A549 (cell line): ENCODE measurements around the gene POLD2. TPM values are rescaled to one million over a fixed set of nuclear protein-coding genes. Genes with fewer than 3 reads are reported as not detected.

Experiments used
- ATAC-seq, 2 experiments: fragments of 200-7000 bp in 1 of 2; fragments of >200 bp in 1 of 2; cut with Nextera tagmentation in 1 of 2; cut with Tn5 transposase in 1 of 2; 3 replicates each; pipeline versions ENCODE4 v1.8.0 to v1.9.1; 2018 to 2020; ENCODE audit warnings: mild to moderate bottlenecking in 1 of 2, moderate library complexity in 1 of 2
- CTCF ChIA-PET: fragments of 300-600 bp; sonication (Branson Sonifier 250); formaldehyde crosslinking; extraction: SDS; loops from one replicate; lab custom pipeline; 2021; ENCODE audit warnings: antibody characterized with exemption, inconsistent platforms; lab: Yijun Ruan, JAX
- POLR2A ChIA-PET: fragments of 350-600 bp; formaldehyde crosslinking; extraction: SDS; loops from one replicate; lab custom pipeline; 2021; ENCODE audit warnings: antibody characterized with exemption, inconsistent platforms; lab: Yijun Ruan, JAX
- DNase-seq, 2 experiments: peaks; one replicate each; pipeline versions ENCODE4 v3.0.0 to v3.0.0-alpha.2; 2011 to 2016; ENCODE audit warnings: low read depth in 1 of 2, low spot score in 1 of 2
- FAIRE-seq: peaks from 2 replicates; lab custom pipeline; 2011; peaks lifted over from hg19 to GRCh38; lab: Jason Lieb, UNC
- H3K27ac ChIP-seq, 2 experiments: fragments of >200 bp; sonication (Bioruptor Twin); formaldehyde crosslinking; 3 replicates each; pipeline ENCODE4 v1.5.1; 2016 to 2017
- H3K4me1 ChIP-seq: fragments of >200 bp; sonication (Bioruptor Twin); formaldehyde crosslinking; 3 replicates; pipeline ENCODE4 v1.6.1; 2016
- H3K4me2 ChIP-seq: fragments of >200 bp; sonication (Bioruptor Twin); formaldehyde crosslinking; 3 replicates; pipeline ENCODE4 v1.6.1; 2016
- H3K4me3 ChIP-seq: fragments of >200 bp; sonication (Bioruptor Twin); formaldehyde crosslinking; 3 replicates; pipeline ENCODE4 v1.5.1; 2016
- H3K9me3 ChIP-seq: fragments of >200 bp; sonication (Bioruptor Twin); formaldehyde crosslinking; 3 replicates; pipeline ENCODE4 v1.6.1; 2016
- ATOH8 ChIP-seq: fragments of 250-450 bp; sonication (Bioruptor Pico); IDR thresholded peaks from 2 replicates; pipeline ENCODE4 v1.5.0; 2020; ENCODE audit warnings: low read depth, mild to moderate bottlenecking, moderate library complexity
- BHLHE40 ChIP-seq: IDR thresholded peaks from 2 replicates; pipeline ENCODE4 v1.6.1; 2012; ENCODE audit warnings: low read depth, low read length, inconsistent platforms
- CEBPB ChIP-seq, 2 experiments: fragments of >200 bp in 1 of 2; sonication (Bioruptor Twin) in 1 of 2; formaldehyde crosslinking in 1 of 2; IDR thresholded peaks; 2 replicates each; pipeline ENCODE4 v1.6.1; 2012 to 2016
- CHD2 ChIP-seq: fragments of 150-350 bp; IDR thresholded peaks from 2 replicates; pipeline ENCODE4 v1.6.1; 2014; ENCODE audit warnings: low read length; ENCODE audit not compliant: partially characterized antibody
- CHD4 ChIP-seq: fragments of 200-600 bp; sonication (generic); IDR thresholded peaks from 2 replicates; pipeline ENCODE4 v1.6.1; 2016; ENCODE audit warnings: antibody characterized with exemption, mild to moderate bottlenecking, borderline replicate concordance
- E2F6 ChIP-seq: IDR thresholded peaks from 2 replicates; pipeline ENCODE4 v1.6.1; 2012; ENCODE audit warnings: low read depth, borderline replicate concordance
- FOSB ChIP-seq: fragments of 250-450 bp; sonication (Bioruptor Pico); IDR thresholded peaks from 2 replicates; pipeline ENCODE4 v1.5.0; 2020; ENCODE audit warnings: mild to moderate bottlenecking, moderate library complexity
- FOSL2 ChIP-seq, 2 experiments: fragments of 450-650 bp in 1 of 2; fragments of >200 bp in 1 of 2; sonication (Bioruptor Twin) in 1 of 2; formaldehyde crosslinking; IDR thresholded peaks; 2 replicates each; pipeline versions ENCODE4 v1.5.0 to v1.6.1; 2016 to 2020; ENCODE audit warnings: mild to moderate bottlenecking in 1 of 2, moderate library complexity in 1 of 2
- HDAC2 ChIP-seq: fragments of 200-600 bp; sonication (generic); IDR thresholded peaks from 2 replicates; pipeline ENCODE4 v1.6.1; 2016
- HEYL ChIP-seq: fragments of 250-450 bp; sonication (Bioruptor Pico); IDR thresholded peaks from 2 replicates; pipeline ENCODE4 v1.8.0; 2021; ENCODE audit warnings: mild to moderate bottlenecking, moderate library complexity
- HOXB13 ChIP-seq: fragments of 250-450 bp; sonication (Bioruptor Pico); IDR thresholded peaks from 2 replicates; pipeline ENCODE4 v1.5.0; 2020; ENCODE audit warnings: low read depth, mild to moderate bottlenecking, moderate library complexity
- HOXB5 ChIP-seq: fragments of 250-450 bp; sonication (Bioruptor Pico); IDR thresholded peaks from 2 replicates; pipeline ENCODE4 v1.5.0; 2020; ENCODE audit warnings: mild to moderate bottlenecking, moderate library complexity
- MAFK ChIP-seq: fragments of 450-650 bp; IDR thresholded peaks from 2 replicates; pipeline ENCODE4 v1.6.1; 2014; ENCODE audit not compliant: partially characterized antibody
- MAZ ChIP-seq: fragments of 150-350 bp; IDR thresholded peaks from 2 replicates; pipeline ENCODE4 v1.6.1; 2014; ENCODE audit warnings: antibody characterized with exemption, low read depth, low read length, borderline replicate concordance
- NR3C1 ChIP-seq: fragments of >200 bp; sonication (Bioruptor Twin); formaldehyde crosslinking; IDR thresholded peaks from 3 replicates; pipeline ENCODE4 v1.6.1; 2017
- PBX3 ChIP-seq: IDR thresholded peaks from 2 replicates; pipeline ENCODE4 v1.6.1; 2012
- POLR2A ChIP-seq: IDR thresholded peaks from 2 replicates; pipeline ENCODE4 v1.6.1; 2012; ENCODE audit warnings: mild to moderate bottlenecking, low read length
- POLR2AphosphoS2 ChIP-seq: conservative IDR thresholded peaks from 2 replicates; pipeline ENCODE4 v1.6.1; 2012; ENCODE audit warnings: low read length, improper control_type of control experiment, inconsistent platforms
- RFX5 ChIP-seq: fragments of 450-650 bp; IDR thresholded peaks from 2 replicates; pipeline ENCODE4 v1.7.1; 2014; ENCODE audit warnings: antibody characterized with exemption, mild to moderate bottlenecking, moderate library complexity
- RNF2 ChIP-seq: fragments of 200-600 bp; sonication (generic); IDR thresholded peaks from 2 replicates; pipeline ENCODE4 v1.6.1; 2016; ENCODE audit warnings: low read depth, mild to moderate bottlenecking, antibody characterized with exemption, moderate library complexity, borderline replicate concordance
- SMC3 ChIP-seq: fragments of >200 bp; sonication (Bioruptor Twin); formaldehyde crosslinking; IDR thresholded peaks from 3 replicates; pipeline ENCODE4 v1.6.1; 2018; ENCODE audit warnings: inconsistent platforms
- TFCP2L1 ChIP-seq: fragments of 250-450 bp; sonication (Bioruptor Pico); IDR thresholded peaks from 2 replicates; pipeline ENCODE4 v1.5.0; 2021; ENCODE audit warnings: mild to moderate bottlenecking
- TP53 ChIP-seq: fragments of 250-450 bp; sonication (Bioruptor Pico); IDR thresholded peaks from 2 replicates; pipeline ENCODE4 v1.5.0; 2021; ENCODE audit warnings: mild to moderate bottlenecking, moderate library complexity
- ZSCAN20 ChIP-seq: fragments of 250-450 bp; sonication (Bioruptor Pico); IDR thresholded peaks from 2 replicates; pipeline ENCODE4 v1.8.0; 2022; ENCODE audit warnings: mild to moderate bottlenecking, moderate library complexity
- WGBS: methylation state at CpG from one replicate; pipeline ENCODE4 v1.1.6; 2017; ENCODE audit errors: missing lambda C conversion rate; 5-methylcytosine and 5-hydroxymethylcytosine counted together
- polyA plus RNA-seq, 4 experiments: library from polyadenylated mRNA; depleted of rRNA in 3 of 4; stranded (reverse); fragments of >200 nt; fragmentation: RNase III in 1 of 4; extraction: RNeasy Plus Mini Kit Qiagen cat#74134 plus additional on column Dnase treatment in 1 of 4; gene quantifications; 2 replicates in 3 of 4; 3 replicates in 1 of 4; pipeline ENCODE4 v1.2.3, GENCODE V29; 2011 to 2017

POLD2 gene
- polyA plus RNA-seq, 2 of the 4 experiments (the other 2 are of a cell fraction): 126 to 138 TPM

- TF ChIP-seq CHD2: no peak
- no peak for TF ChIP-seq ZSCAN20 (CRISPR knock-in tag)
- TF ChIP-seq POLR2AphosphoS2: no peak
- TF ChIP-seq POLR2A: no peak
- TF ChIP-seq E2F6: no peak
- TF ChIP-seq, all 56 proteins: peak for 0
Observed at GRCh38 chr7:44099669-44100068, 23.7 kb downstream of the POLD2 start (continued).

- POLR2A ChIA-PET: interaction anchor here (0.9 kb wide), 1 partner anchor 25 kb away, joined by 3 read pairs; the partner anchor contains the start of gene POLD2
- ATAC-seq (no peak), DNase-seq (no peak)
- TF ChIP-seq HOXB13 (CRISPR knock-in tag) (no peak), RNF2 (no peak), CEBPB (IDR thresholded peaks at IDR 0.05) (peak in 1 of 2 experiments; percentile 13; a peak in 1 of 4 replicates)
- TF ChIP-seq, all 56 proteins: peak for 1
- WGBS: 73% methylated on average over 6 of the region's 6 CpGs
- no peaks in the 10 kb centered on the region for H3K9me3 ChIP-seq
- CTCF ChIA-PET: interaction anchor here (0.9 to 2.6 kb wide), 7 partner anchors 8 to 143 kb away, joined by 3 to 11 read pairs (median 5); no protein-coding TSS in a partner anchor
- H3K27ac ChIP-seq: no peak overlapping the region
- no peak overlapping the region for H3K4me2 ChIP-seq
- FAIRE-seq: no peak
- H3K4me3 ChIP-seq: no peak overlapping the region
- H3K4me1 ChIP-seq: 0 out of 3 replicates have a peak, but pooled peaks cover 4% of the 10 kb centered on the region
Observed at GRCh38 chr7:44098092-44099068, 25.0 kb downstream of the POLD2 start.

GRCh38 chr7:44097064-44097932 lies 26.1 kb downstream of the POLD2 start:
- ATAC-seq (no peak), FAIRE-seq (no peak), DNase-seq (no peak)
- Histone ChIP-seq H3K4me3 (no peak overlapping the region), H3K4me2 (no peak overlapping the region), H3K4me1 (0 out of 3 replicates have a peak, but pooled peaks cover 4% of the 10 kb centered on the region), H3K9me3 (no peaks in the 10 kb centered on the region), H3K27ac (no peak overlapping the region)
- CTCF ChIA-PET: interaction anchor here (1.1 to 2.6 kb wide), 3 partner anchors 10 to 144 kb away, joined by 3 to 11 read pairs (median 5); no protein-coding TSS in a partner anchor
- POLR2A ChIA-PET: no interaction called here
- 71% methylated on average over 9 of the region's 9 CpGs for WGBS
- TF ChIP-seq HOXB13 (CRISPR knock-in tag): no peak
- no peak for TF ChIP-seq FOSL2 (IDR thresholded peaks at IDR 0.05)
- no peak for TF ChIP-seq FOSL2 (CRISPR knock-in tag; IDR thresholded peaks at IDR 0.05)
- TF ChIP-seq HOXB5 (CRISPR knock-in tag): no peak
- TF ChIP-seq HEYL (CRISPR knock-in tag): no peak

- Histone ChIP-seq H3K9me3 (no peaks in the 10 kb centered on the region), H3K27ac (no peak overlapping the region), H3K4me3 (no peak overlapping the region), H3K4me2 (no peak overlapping the region)
- CTCF ChIA-PET: interaction anchor here (0.8 to 1.1 kb wide), 2 partner anchors 11 to 21 kb away, joined by 3 to 4 read pairs; no protein-coding TSS in a partner anchor
- no peak for DNase-seq
- TF ChIP-seq ZSCAN20 (CRISPR knock-in tag) (no peak), BHLHE40 (no peak), HDAC2 (no peak), TP53 (CRISPR knock-in tag) (no peak), RNF2 (no peak), HOXB13 (CRISPR knock-in tag) (no peak), FOSB (CRISPR knock-in tag) (no peak), PBX3 (no peak), FOSL2 (IDR thresholded peaks at IDR 0.05) (no peak), FOSL2 (CRISPR knock-in tag; IDR thresholded peaks at IDR 0.05) (no peak), NR3C1 (no peak), MAZ (no peak), CEBPB (IDR thresholded peaks at IDR 0.05) (no peak), SMC3 (no peak), ATOH8 (CRISPR knock-in tag) (no peak), TFCP2L1 (CRISPR knock-in tag) (no peak), MAFK (no peak), POLR2AphosphoS2 (no peak), RFX5 (no peak), CHD4 (no peak)
- TF ChIP-seq, all 56 proteins: peak for 0
- 49% methylated on average over 6 of the region's 8 CpGs for WGBS
- peak in 1 of 2 experiments; percentile 18; a peak in 2 of 6 replicates for ATAC-seq
- POLR2A ChIA-PET: no interaction called here
- FAIRE-seq: no peak
- 0 out of 3 replicates have a peak, but pooled peaks cover 4% of the 10 kb centered on the region for H3K4me1 ChIP-seq
Observed at GRCh38 chr7:44096326-44096881, 26.9 kb downstream of the POLD2 start.
